ENCODE measurements around the gene MTRR. TPM values are rescaled to one million over a fixed set of nuclear protein-coding genes. Genes with fewer than 3 reads are reported as not detected.

Gene MTRR
- total and polyA plus RNA-seq, 2 of the 4 experiments (the other 2 are of a cell fraction) = 33.2 to 33.5 TPM

Other genes starting within 250 kb of the MTRR start
- not detected in 2 replicates for gene CFAP90, start 18.0 kb upstream of the MTRR start, total RNA-seq (2012; rRNA removed)
- gene CFAP90, start 18.0 kb upstream of the MTRR start, polyA plus RNA-seq (2012; rRNA removed) = 0.09 and 0.14 TPM in 2 replicates
- 12.7 and 19.7 TPM in 2 replicates for gene FASTKD3, start 117 bp upstream of the MTRR start, total RNA-seq (2012; rRNA removed)
- 6.2 and 8.4 TPM in 2 replicates for gene FASTKD3, start 117 bp upstream of the MTRR start, polyA plus RNA-seq (2012; rRNA removed)